CD4-positive, alpha-beta T cell treated with Interleukin-10 for 1 hour (primary cell): Measurements from ENCODE around the gene EIF5A.

ENCODE experiments used
- DNase-seq: peaks from one replicate; pipeline ENCODE4 v3.0.0-alpha.2; 2020

Gene EIF5A

GRCh38 chr17:7306911-7307685 lies at the start of gene EIF5A:
TSS of gene EIF5A (plus strand) at chr17:7307628. CDS start at chr17:7309636, 2,008 bp downstream.
- peak; percentile 100 for DNase-seq

- DNase-seq = no peak
These were observed 48.5 kb upstream of the EIF5A start for GRCh38 chr17:7258731-7259554.

GRCh38 chr17:7259555-7259889 lies 47.9 kb upstream of the EIF5A start:
- DNase-seq = no peak

GRCh38 chr17:7260151-7260550 lies 47.3 kb upstream of the EIF5A start:
- DNase-seq = no peak

- DNase-seq = peak; percentile 42
These were observed 46.6 kb upstream of the EIF5A start for GRCh38 chr17:7260651-7261378.

GRCh38 chr17:7261379-7262191 lies 45.8 kb upstream of the EIF5A start:
- peak; percentile 34 for DNase-seq

- DNase-seq = no peak
These were observed 45.1 kb upstream of the EIF5A start, which contains the start of gene CLDN7 for GRCh38 chr17:7262192-7262934. TSS of gene CLDN7 (minus strand) at chr17:7262478. CDS start at chr17:7262043, 435 bp downstream.

GRCh38 chr17:7262935-7263800 lies 44.3 kb upstream of the EIF5A start:
- peak; percentile 25 for DNase-seq

- no peak for DNase-seq
These were observed 43.7 kb upstream of the EIF5A start for GRCh38 chr17:7263801-7264078.

- DNase-seq = no peak
These were observed 40.6 kb upstream of the EIF5A start for GRCh38 chr17:7266784-7267183.

- DNase-seq = no peak
These were observed 28.0 kb upstream of the EIF5A start for GRCh38 chr17:7279448-7279847.

- DNase-seq = peak; percentile 89
These were observed 26.8 kb upstream of the EIF5A start for GRCh38 chr17:7280519-7281073.

GRCh38 chr17:7281074-7281952 lies 26.1 kb upstream of the EIF5A start, which contains the start of gene SLC2A4:
TSS of gene SLC2A4 (plus strand) at chr17:7281718. CDS start at chr17:7281935, 217 bp downstream.
- peak; percentile 90 for DNase-seq

- DNase-seq = no peak
These were observed 25.3 kb upstream of the EIF5A start for GRCh38 chr17:7281953-7282751.

GRCh38 chr17:7282752-7283321 lies 24.6 kb upstream of the EIF5A start:
- no peak for DNase-seq

- DNase-seq = no peak
These were observed 23.8 kb upstream of the EIF5A start for GRCh38 chr17:7283471-7284216.

GRCh38 chr17:7284911-7285310 lies 22.5 kb upstream of the EIF5A start:
- no peak for DNase-seq
